Measurements from ENCODE around the gene STK24.

GRCh38 chr13:98577836-98578285 lies 954 bp upstream of the STK24 start:
- TF ChIP-seq CTCF (IDR thresholded peaks at IDR 0.05), result no peak
- TF ChIP-seq ZFX (IDR thresholded peaks at IDR 0.05; ENCODE audit: borderline replicate concordance), result no peak
